Hepatocyte (in vitro differentiated cells): ENCODE data around the gene PRKCZ. TPM values are rescaled to one million over a fixed set of nuclear protein-coding genes. Genes with fewer than 3 reads are reported as not detected.

Source experiments
- DNase-seq: peaks from one replicate; pipeline ENCODE4 v3.0.0-alpha.2; 2016; ENCODE audit warnings: low spot score
- H2AFZ ChIP-seq: fragments of 200-600 bp; sonication (generic); 2 replicates; pipeline ENCODE4 v1.6.0; 2016; ENCODE audit warnings: antibody characterized with exemption, mild to moderate bottlenecking
- H3K27ac ChIP-seq: fragments of 200-600 bp; sonication (generic); 2 replicates; pipeline ENCODE4 v1.5.1; 2016; ENCODE audit warnings: mild to moderate bottlenecking
- H3K27me3 ChIP-seq: fragments of 200-600 bp; sonication (generic); 2 replicates; pipeline ENCODE4 v1.6.1; 2016
- H3K36me3 ChIP-seq: fragments of 200-600 bp; sonication (generic); replicated peaks from 2 replicates; pipeline ENCODE4 v1.5.1; 2016; ENCODE audit warnings: low read depth; ENCODE audit not compliant: insufficient read depth
- H3K4me1 ChIP-seq: fragments of 200-600 bp; sonication (generic); 2 replicates; pipeline ENCODE4 v1.5.1; 2016; ENCODE audit warnings: mild to moderate bottlenecking, moderate library complexity; ENCODE audit not compliant: insufficient read depth
- H3K4me2 ChIP-seq: fragments of 200-600 bp; sonication (generic); 2 replicates; pipeline ENCODE4 v1.6.0; 2016
- H3K4me3 ChIP-seq: fragments of 200-600 bp; sonication (generic); 2 replicates; pipeline ENCODE4 v1.5.1; 2016; ENCODE audit warnings: mild to moderate bottlenecking
- H3K79me2 ChIP-seq: fragments of 200-600 bp; sonication (generic); 2 replicates; pipeline ENCODE4 v1.6.0; 2017; ENCODE audit warnings: mild to moderate bottlenecking
- H3K9me2 ChIP-seq: fragments of 200-600 bp; sonication (generic); replicated peaks from 2 replicates; pipeline ENCODE4 v1.6.0; 2017; ENCODE audit warnings: mild to moderate bottlenecking; ENCODE audit not compliant: insufficient read depth
- H3K9me3 ChIP-seq: fragments of 200-600 bp; sonication (generic); 2 replicates; pipeline ENCODE4 v1.5.1; 2016; ENCODE audit warnings: low read depth, mild to moderate bottlenecking
- H4K20me1 ChIP-seq: fragments of 200-600 bp; sonication (generic); 2 replicates; pipeline ENCODE4 v1.6.0; 2016; ENCODE audit warnings: mild to moderate bottlenecking; ENCODE audit not compliant: insufficient read depth, poor library complexity, severe bottlenecking
- EZH2 ChIP-seq: fragments of 200-600 bp; sonication (generic); IDR thresholded peaks from 2 replicates; pipeline ENCODE4 v1.6.1; 2016; ENCODE audit warnings: antibody characterized with exemption, mild to moderate bottlenecking, borderline replicate concordance
- EZH2phosphoT487 ChIP-seq: fragments of 200-600 bp; sonication (generic); IDR thresholded peaks from one replicate; pipeline ENCODE4 v1.6.1; 2018; ENCODE audit warnings: antibody characterized with exemption, mild to moderate bottlenecking, low read depth, moderate library complexity; ENCODE audit not compliant: unreplicated experiment, severe bottlenecking
- WGBS: methylation state at CpG from one replicate; pipeline ENCODE4 v1.1.6; 2016; ENCODE audit warnings: low lambda C conversion rate; ENCODE audit errors: missing lambda C conversion rate; 5-methylcytosine and 5-hydroxymethylcytosine counted together
- polyA plus RNA-seq: library from polyadenylated mRNA; unstranded; fragments of >200 nt; fragmentation: Nextera tagmentation; extraction: Ambion mirVana; gene quantifications from 2 replicates; pipeline ENCODE4 v1.2.1, GENCODE V29; 2016
- total RNA-seq: library from RNA; depleted of rRNA; stranded (reverse); fragments of >200 nt; gene quantifications from 2 replicates; pipeline ENCODE4 v1.2.3, GENCODE V29; 2014
- TF ChIP-seq, protein P1 (sequence below): fragments of 200-600 bp; sonication (generic); IDR thresholded peaks from 2 replicates; pipeline ENCODE4 v1.5.1; 2016; ENCODE audit warnings: antibody characterized with exemption, mild to moderate bottlenecking; ENCODE audit not compliant: poor library complexity

Gene PRKCZ
- total and polyA plus RNA-seq, 2 experiments from 2014 or later: 41.0 to 52.3 TPM

DNA sequence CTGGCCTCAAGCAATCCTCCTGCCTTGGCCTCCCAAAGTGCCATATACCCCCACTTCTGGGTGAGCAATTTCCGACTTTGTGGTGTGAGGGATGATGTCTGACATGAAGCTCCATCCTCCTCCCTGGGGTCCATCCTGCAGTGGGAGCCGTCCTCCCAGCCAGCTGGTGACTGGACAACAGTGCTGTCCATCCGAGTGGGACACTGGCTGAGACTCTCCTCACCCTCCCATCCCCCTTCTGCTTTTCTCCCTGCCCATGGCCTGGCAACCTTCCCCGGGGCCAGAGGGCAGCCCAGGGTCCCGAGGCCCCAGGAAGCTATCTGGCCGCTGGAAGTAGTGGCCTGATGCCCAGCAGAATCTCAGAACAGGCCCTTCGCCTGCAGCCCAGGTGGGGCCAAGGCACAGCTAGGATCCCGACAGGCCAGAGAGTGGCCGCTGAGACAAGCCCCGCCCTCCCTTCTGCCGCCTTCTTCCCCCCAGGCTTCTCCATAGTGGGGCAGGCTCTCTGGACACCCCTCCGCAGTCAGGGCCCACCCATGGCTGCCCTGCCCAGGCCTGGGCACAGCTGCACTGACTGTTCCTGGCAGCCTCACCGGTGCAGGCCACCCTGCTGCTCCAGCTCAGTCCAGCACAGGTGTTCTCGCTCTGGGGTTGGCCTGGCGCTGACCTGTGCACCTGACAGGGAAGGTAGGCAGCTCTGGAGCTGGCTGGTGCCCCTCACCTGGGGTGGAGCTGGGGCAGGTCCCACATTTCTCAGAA lies 152.8 kb downstream of the PRKCZ start:
- 93% methylated on average over 13 of the region's 15 CpGs for WGBS
- DNase-seq: no peak
- no peaks in the 10 kb centered on the region for H3K27me3 ChIP-seq
- no peaks in the 10 kb centered on the region for H3K9me2 ChIP-seq
- no peak overlapping the region for H3K27ac ChIP-seq
- H4K20me1 ChIP-seq: no peaks in the 10 kb centered on the region
- no peak overlapping the region for H3K4me3 ChIP-seq
- no peak overlapping the region for H3K4me2 ChIP-seq
- H3K4me1 ChIP-seq: peaks cover 36% of the 10 kb centered on the region
- peaks cover 11% of the 10 kb centered on the region for H3K79me2 ChIP-seq
- no peak overlapping the region for H2AFZ ChIP-seq
- TF ChIP-seq, protein P1, sequence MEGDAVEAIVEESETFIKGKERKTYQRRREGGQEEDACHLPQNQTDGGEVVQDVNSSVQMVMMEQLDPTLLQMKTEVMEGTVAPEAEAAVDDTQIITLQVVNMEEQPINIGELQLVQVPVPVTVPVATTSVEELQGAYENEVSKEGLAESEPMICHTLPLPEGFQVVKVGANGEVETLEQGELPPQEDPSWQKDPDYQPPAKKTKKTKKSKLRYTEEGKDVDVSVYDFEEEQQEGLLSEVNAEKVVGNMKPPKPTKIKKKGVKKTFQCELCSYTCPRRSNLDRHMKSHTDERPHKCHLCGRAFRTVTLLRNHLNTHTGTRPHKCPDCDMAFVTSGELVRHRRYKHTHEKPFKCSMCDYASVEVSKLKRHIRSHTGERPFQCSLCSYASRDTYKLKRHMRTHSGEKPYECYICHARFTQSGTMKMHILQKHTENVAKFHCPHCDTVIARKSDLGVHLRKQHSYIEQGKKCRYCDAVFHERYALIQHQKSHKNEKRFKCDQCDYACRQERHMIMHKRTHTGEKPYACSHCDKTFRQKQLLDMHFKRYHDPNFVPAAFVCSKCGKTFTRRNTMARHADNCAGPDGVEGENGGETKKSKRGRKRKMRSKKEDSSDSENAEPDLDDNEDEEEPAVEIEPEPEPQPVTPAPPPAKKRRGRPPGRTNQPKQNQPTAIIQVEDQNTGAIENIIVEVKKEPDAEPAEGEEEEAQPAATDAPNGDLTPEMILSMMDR: no peak
- TF ChIP-seq EZH2 (no peak), EZH2phosphoT487 (no peak)
- H3K9me3 ChIP-seq: no peaks in the 10 kb centered on the region
- no peaks in the 10 kb centered on the region for H3K36me3 ChIP-seq

DNA sequence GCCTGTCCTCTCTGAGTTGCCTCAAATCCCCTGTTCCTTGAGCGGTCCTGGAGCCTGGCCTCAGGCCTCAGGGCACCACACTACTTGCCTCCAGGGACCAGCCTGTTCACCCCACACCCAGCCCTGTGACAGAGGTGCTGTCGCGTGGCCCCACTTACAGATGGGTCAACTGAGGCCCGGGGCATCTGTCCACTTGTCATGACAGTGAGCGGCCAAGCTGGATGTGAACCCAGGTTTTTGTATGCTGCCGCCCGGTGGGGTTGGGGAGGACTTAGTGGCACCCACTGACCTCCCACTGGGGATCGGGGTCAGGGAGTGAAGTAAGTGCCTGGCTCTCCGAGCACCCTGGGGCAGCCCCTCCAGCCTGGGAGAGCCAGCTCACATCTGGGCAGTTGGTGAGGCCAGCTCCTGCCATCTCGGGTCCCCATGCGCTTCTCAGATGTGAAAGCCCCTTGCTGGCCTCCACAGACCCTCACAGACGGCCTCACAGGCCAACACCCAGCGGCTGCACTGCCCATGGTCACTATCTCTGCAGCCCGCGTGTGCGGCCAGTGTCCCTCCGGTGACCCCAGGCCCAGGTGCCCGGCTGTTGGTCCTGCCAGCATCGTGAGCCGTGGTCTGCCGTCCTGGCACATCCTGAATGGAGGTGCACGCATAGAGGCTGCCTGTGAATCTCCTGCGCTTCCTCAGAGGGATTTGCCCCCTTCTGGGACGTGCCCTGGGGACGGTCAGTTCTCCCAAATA lies 153.6 kb downstream of the PRKCZ start:
- H4K20me1 ChIP-seq: no peaks in the 10 kb centered on the region
- peaks cover 41% of the 10 kb centered on the region for H3K4me1 ChIP-seq
- H3K9me2 ChIP-seq: no peaks in the 10 kb centered on the region
- 81% methylated on average over 25 of the region's 25 CpGs for WGBS
- peaks cover 11% of the 10 kb centered on the region for H3K79me2 ChIP-seq
- no peak for DNase-seq
- TF ChIP-seq EZH2: no peak
- TF ChIP-seq EZH2phosphoT487: no peak
- H2AFZ ChIP-seq: no peak overlapping the region
- no peaks in the 10 kb centered on the region for H3K27me3 ChIP-seq
- H3K9me3 ChIP-seq: no peaks in the 10 kb centered on the region
- no peaks in the 10 kb centered on the region for H3K36me3 ChIP-seq
- H3K4me2 ChIP-seq: peak overlapping the region; percentile 91
- peak overlapping the region; percentile 79 for H3K27ac ChIP-seq
- no peak overlapping the region for H3K4me3 ChIP-seq

DNA sequence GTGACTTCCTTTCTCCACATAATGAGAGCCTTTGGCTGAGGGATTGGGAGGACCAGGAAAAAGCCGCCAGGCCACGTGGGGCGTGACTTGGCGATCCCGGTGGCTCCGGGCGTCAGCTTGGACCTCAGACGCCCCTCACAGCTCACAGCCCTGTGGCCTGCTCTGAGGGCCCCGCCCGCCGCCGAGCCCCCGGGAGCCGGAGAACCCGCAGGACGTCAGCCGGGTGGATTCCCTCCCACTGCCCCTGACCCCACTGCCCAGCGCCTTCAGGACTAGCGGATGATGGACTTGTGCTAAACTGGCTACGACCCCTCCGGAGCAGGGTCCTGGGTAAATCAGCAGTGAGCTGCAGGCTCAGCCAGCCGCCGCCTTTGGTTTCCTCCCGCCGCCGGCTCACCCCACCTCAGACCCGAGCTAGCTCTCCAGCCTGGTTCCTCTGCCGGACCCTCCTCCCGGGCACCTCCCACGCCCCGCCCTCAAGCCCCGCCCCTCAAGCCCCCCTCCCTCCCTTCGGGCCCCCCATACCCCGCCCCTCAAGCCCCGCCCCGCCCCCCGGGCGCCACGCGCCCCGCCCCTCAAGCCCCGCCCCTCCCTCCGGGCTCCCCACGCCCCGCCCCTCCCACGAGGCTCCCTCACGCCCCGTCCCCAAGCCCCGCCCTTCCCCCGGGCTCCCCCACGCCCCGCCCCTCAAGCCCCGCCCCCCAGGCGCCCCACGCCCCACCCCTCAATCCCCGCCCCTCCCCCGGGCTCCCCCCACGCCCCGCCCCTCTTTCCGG lies 154.4 kb downstream of the PRKCZ start:
- H3K9me3 ChIP-seq: no peaks in the 10 kb centered on the region
- H3K4me2 ChIP-seq: peak overlapping the region; percentile 91
- H3K79me2 ChIP-seq: peaks cover 11% of the 10 kb centered on the region
- H3K4me3 ChIP-seq: peak overlapping the region; percentile 20
- peak; percentile 58 for DNase-seq
- H3K36me3 ChIP-seq: no peaks in the 10 kb centered on the region
- TF ChIP-seq, protein P1: no peak
- TF ChIP-seq EZH2phosphoT487 (no peak), EZH2 (no peak)
- WGBS: 5% methylated on average over 17 of the region's 60 CpGs
- no peaks in the 10 kb centered on the region for H3K27me3 ChIP-seq
- H4K20me1 ChIP-seq: no peaks in the 10 kb centered on the region
- peak overlapping the region; percentile 79 for H3K27ac ChIP-seq
- peak overlapping the region; percentile 18 for H2AFZ ChIP-seq
- no peaks in the 10 kb centered on the region for H3K9me2 ChIP-seq
- peaks cover 42% of the 10 kb centered on the region for H3K4me1 ChIP-seq
